Testis (tissue), 2 donors: ENCODE measurements around the gene CRTAC1.

ENCODE experiments used
- POLR2A ChIP-seq: fragments of 450-650 bp; IDR thresholded peaks from one replicate; pipeline ENCODE4 v1.6.1; 2017; ENCODE audit warnings: antibody characterized with exemption, mild to moderate bottlenecking, moderate library complexity
- TF ChIP-seq, protein P1 (sequence below), 3 experiments: fragments of 450-650 bp in 2 of 3; fragments of 200-600 bp in 1 of 3; sonication (generic) in 1 of 3; IDR thresholded peaks; one replicate each; pipeline ENCODE4 v1.5.1; 2016 to 2019; ENCODE audit warnings: antibody characterized with exemption in 3 of 3, mild to moderate bottlenecking in 2 of 3, moderate library complexity in 1 of 3

DNA sequence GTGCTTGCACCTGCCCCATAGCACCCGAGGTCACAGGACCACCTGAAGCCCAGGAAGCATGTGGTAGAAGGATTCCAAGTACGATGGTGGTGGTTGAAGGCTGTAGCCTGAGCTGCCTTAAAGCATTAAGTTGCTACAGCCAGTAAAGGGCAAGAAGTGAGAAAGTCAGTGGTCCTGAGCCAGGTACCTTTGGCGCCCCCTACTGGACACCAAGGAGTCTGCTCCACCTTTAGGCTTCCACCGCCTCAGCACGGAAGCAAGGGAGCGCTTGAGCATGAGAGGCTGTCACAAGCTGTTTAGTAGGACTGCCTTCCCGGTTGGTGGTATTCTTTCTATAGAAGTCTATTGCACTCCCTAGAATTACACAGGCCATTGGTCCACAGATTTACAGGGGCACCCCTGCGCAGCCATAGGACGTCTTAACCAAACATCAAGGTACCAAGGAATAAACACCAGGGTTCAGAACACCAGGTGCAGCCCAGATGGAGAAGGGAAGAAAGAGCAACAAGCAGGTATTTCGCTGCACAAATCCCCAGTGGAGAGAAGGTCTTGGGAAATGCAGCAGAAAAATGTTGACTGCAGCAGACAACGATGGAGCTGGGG lies 2.2 kb downstream of the CRTAC1 start:
- TF ChIP-seq, protein P1, sequence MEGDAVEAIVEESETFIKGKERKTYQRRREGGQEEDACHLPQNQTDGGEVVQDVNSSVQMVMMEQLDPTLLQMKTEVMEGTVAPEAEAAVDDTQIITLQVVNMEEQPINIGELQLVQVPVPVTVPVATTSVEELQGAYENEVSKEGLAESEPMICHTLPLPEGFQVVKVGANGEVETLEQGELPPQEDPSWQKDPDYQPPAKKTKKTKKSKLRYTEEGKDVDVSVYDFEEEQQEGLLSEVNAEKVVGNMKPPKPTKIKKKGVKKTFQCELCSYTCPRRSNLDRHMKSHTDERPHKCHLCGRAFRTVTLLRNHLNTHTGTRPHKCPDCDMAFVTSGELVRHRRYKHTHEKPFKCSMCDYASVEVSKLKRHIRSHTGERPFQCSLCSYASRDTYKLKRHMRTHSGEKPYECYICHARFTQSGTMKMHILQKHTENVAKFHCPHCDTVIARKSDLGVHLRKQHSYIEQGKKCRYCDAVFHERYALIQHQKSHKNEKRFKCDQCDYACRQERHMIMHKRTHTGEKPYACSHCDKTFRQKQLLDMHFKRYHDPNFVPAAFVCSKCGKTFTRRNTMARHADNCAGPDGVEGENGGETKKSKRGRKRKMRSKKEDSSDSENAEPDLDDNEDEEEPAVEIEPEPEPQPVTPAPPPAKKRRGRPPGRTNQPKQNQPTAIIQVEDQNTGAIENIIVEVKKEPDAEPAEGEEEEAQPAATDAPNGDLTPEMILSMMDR (IDR thresholded peaks at IDR 0.05): peak in 2 of 3 experiments; percentile 68 to 81
- no peak for TF ChIP-seq POLR2A
